ENCODE results near the gene HECTD4.

HECTD4 gene

GRCh38 chr12:112322882-112323547 lies 59.2 kb downstream of the HECTD4 start:
- no peaks in the 10 kb centered on the region for H3K36me3 Mint-ChIP-seq (ENCODE audit: low read depth)
- H3K27me3 Mint-ChIP-seq (ENCODE audit: low read depth, poor library complexity) = no peaks in the 10 kb centered on the region
- H3K9me3 Mint-ChIP-seq = no peaks in the 10 kb centered on the region
- H3K27ac Mint-ChIP-seq = peak overlapping the region; percentile 55
- no peak for TF ChIP-seq CTCF (IDR thresholded peaks at IDR 0.05)
- H3K4me3 Mint-ChIP-seq = no peak overlapping the region
- DNase-seq = no peak
- H3K4me1 Mint-ChIP-seq = peaks cover 5% of the 10 kb centered on the region

- no peak for TF ChIP-seq CTCF (IDR thresholded peaks at IDR 0.05)
- Mint-ChIP-seq H3K27me3 (ENCODE audit: low read depth, poor library complexity) (no peaks in the 10 kb centered on the region), H3K9me3 (no peaks in the 10 kb centered on the region), H3K4me3 (no peak overlapping the region), H3K36me3 (ENCODE audit: low read depth) (peaks cover under 1% of the 10 kb centered on the region), H3K4me1 (peaks cover 5% of the 10 kb centered on the region), H3K27ac (peak overlapping the region; percentile 55)
- DNase-seq = no peak
Measured at GRCh38 chr12:112322441-112322840, 59.8 kb downstream of the HECTD4 start.

GRCh38 chr12:112321245-112321644 lies 61.0 kb downstream of the HECTD4 start:
- H3K36me3 Mint-ChIP-seq (ENCODE audit: low read depth) = peaks cover 5% of the 10 kb centered on the region
- no peaks in the 10 kb centered on the region for H3K27me3 Mint-ChIP-seq (ENCODE audit: low read depth, poor library complexity)
- no peak for TF ChIP-seq CTCF (IDR thresholded peaks at IDR 0.05)
- H3K4me3 Mint-ChIP-seq = no peak overlapping the region
- peaks cover 5% of the 10 kb centered on the region for H3K4me1 Mint-ChIP-seq
- DNase-seq = no peak
- H3K9me3 Mint-ChIP-seq = no peaks in the 10 kb centered on the region
- peak overlapping the region; percentile 47 for H3K27ac Mint-ChIP-seq

GRCh38 chr12:112319395-112319794 lies 62.8 kb downstream of the HECTD4 start:
- TF ChIP-seq CTCF (IDR thresholded peaks at IDR 0.05) = no peak
- Mint-ChIP-seq H3K4me3 (no peak overlapping the region), H3K27ac (no peak overlapping the region), H3K4me1 (peaks cover 5% of the 10 kb centered on the region), H3K9me3 (no peaks in the 10 kb centered on the region), H3K36me3 (ENCODE audit: low read depth) (peaks cover 5% of the 10 kb centered on the region), H3K27me3 (ENCODE audit: low read depth, poor library complexity) (no peaks in the 10 kb centered on the region)
- DNase-seq = no peak

- no peak for DNase-seq
- no peaks in the 10 kb centered on the region for H3K9me3 Mint-ChIP-seq
- H3K4me1 Mint-ChIP-seq = peaks cover under 1% of the 10 kb centered on the region
- H3K27ac Mint-ChIP-seq = peak overlapping the region; percentile 16
- H3K4me3 Mint-ChIP-seq = no peak overlapping the region
- H3K27me3 Mint-ChIP-seq (ENCODE audit: low read depth, poor library complexity) = no peaks in the 10 kb centered on the region
- no peak for TF ChIP-seq CTCF (IDR thresholded peaks at IDR 0.05)
- peaks cover 10% of the 10 kb centered on the region for H3K36me3 Mint-ChIP-seq (ENCODE audit: low read depth)
Measured at GRCh38 chr12:112317481-112317880, 64.8 kb downstream of the HECTD4 start.

GRCh38 chr12:112314981-112315380 lies 67.2 kb downstream of the HECTD4 start:
- Mint-ChIP-seq H3K27me3 (ENCODE audit: low read depth, poor library complexity) (no peaks in the 10 kb centered on the region), H3K9me3 (no peaks in the 10 kb centered on the region), H3K27ac (peak overlapping the region; percentile 22), H3K4me3 (no peak overlapping the region), H3K36me3 (ENCODE audit: low read depth) (peaks cover 22% of the 10 kb centered on the region), H3K4me1 (peaks cover 11% of the 10 kb centered on the region)
- no peak for TF ChIP-seq CTCF (IDR thresholded peaks at IDR 0.05)
- no peak for DNase-seq
